Lower leg skin (tissue), 4 donors: Measurements from ENCODE around the gene SLC43A1. TPM values are rescaled to one million over a fixed set of nuclear protein-coding genes. Genes with fewer than 3 reads are reported as not detected.

Experiments used
- DNase-seq, 2 donors: peaks; one replicate each; pipeline ENCODE4 v3.0.0-alpha.2; 2019; ENCODE audit warnings: low spot score in 2 of 2
- H3K4me3 ChIP-seq: fragments of 200-600 bp; sonication (generic); 2 replicates; pipeline ENCODE4 v1.5.1; 2017; ENCODE audit warnings: mild to moderate bottlenecking, low read depth; ENCODE audit not compliant: poor library complexity, severe bottlenecking
- POLR2A ChIP-seq, 2 donors: fragments of 450-650 bp; IDR thresholded peaks; one replicate each; pipeline ENCODE4 v1.6.1; 2016 to 2017; ENCODE audit warnings: antibody characterized with exemption in 2 of 2, mild to moderate bottlenecking in 1 of 2, moderate library complexity in 1 of 2
- WGBS, 2 donors: methylation state at CpG; one replicate each; pipeline ENCODE4 v1.1.5; 2018; 5-methylcytosine and 5-hydroxymethylcytosine counted together
- intact Hi-C: fragments of 100-400 bp; cut with DNase I; formaldehyde crosslinking; loops from one replicate; pipeline ENCODE4 v1.15.0; 2023; ENCODE audit warnings: low total_unique reads
- total RNA-seq, 4 donors: library from RNA; depleted of rRNA; stranded (reverse); fragments of >200 nt; gene quantifications; one replicate each; pipeline ENCODE4 v1.1.0, GENCODE V29; 2016
- TF ChIP-seq, protein P1 (sequence below), 3 donors: fragments of 450-650 bp; IDR thresholded peaks; one replicate each; pipeline ENCODE4 v1.5.1; 2016; ENCODE audit warnings: antibody characterized with exemption in 3 of 3, mild to moderate bottlenecking in 3 of 3, moderate library complexity in 2 of 3

Gene SLC43A1
- total RNA-seq, 4 donors from 2014 or later, result 15.9 to 20.2 (median 18.3) TPM

DNA sequence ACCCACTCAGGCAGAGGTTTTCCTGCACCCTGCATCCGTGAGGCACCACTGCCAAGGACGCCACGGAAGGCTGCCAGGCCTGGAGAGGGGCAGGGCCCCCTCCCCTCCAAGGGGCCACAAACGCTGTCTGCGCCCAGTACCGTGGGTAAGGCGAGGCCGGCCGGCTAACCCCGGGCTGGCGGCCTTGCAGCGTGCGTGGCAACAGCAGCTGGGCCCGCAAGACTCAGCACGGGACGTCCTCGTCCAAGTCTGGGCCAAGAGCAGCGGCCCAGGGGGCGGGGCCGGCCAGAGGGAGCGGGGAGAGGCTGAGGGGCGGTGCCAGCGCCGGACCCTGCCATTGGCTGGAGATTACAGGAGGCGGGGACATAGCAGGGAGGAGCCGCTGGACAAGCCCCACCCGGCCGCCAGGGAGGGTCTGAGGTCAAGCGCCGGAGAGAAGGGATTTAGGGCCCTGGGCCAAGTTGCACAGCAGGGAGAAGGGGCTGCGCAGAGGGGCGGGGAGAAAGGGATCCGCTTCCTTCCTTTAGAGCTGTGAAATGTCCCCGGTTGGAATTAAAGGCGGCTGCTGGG lies 16.0 kb downstream of the SLC43A1 start:
- 5 to 11% methylated on average over 34 of the region's 35 CpGs for WGBS, 2 donors
- peak; percentile 94 to 99 for DNase-seq
- no peak overlapping the region for H3K4me3 ChIP-seq
- TF ChIP-seq, protein P1, sequence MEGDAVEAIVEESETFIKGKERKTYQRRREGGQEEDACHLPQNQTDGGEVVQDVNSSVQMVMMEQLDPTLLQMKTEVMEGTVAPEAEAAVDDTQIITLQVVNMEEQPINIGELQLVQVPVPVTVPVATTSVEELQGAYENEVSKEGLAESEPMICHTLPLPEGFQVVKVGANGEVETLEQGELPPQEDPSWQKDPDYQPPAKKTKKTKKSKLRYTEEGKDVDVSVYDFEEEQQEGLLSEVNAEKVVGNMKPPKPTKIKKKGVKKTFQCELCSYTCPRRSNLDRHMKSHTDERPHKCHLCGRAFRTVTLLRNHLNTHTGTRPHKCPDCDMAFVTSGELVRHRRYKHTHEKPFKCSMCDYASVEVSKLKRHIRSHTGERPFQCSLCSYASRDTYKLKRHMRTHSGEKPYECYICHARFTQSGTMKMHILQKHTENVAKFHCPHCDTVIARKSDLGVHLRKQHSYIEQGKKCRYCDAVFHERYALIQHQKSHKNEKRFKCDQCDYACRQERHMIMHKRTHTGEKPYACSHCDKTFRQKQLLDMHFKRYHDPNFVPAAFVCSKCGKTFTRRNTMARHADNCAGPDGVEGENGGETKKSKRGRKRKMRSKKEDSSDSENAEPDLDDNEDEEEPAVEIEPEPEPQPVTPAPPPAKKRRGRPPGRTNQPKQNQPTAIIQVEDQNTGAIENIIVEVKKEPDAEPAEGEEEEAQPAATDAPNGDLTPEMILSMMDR (IDR thresholded peaks at IDR 0.05), result no peak
- TF ChIP-seq POLR2A (IDR thresholded peaks at IDR 0.05), result no peak
- intact Hi-C loops, result no loop called here

DNA sequence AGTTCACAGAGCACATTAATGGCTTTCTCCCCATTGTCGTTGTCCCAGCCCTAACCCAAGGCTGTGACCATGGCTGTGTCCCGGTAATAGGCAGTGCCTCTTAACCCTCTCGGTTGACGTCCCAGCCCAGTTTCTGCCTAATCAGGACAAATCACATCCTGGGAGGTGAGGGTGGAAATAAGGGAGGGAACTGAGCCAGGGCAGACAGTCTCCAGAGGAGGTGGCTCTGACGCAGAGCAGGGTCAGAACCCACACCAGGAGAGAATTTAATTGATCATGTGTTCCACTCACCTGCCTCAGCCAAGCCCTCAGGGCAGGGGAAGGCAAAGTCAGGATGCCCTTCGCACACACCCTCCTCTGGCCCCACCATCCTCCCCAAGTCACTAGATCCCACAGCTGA lies 17.0 kb downstream of the SLC43A1 start:
- DNase-seq, result no peak
- intact Hi-C loops, result no loop called here
- 65% methylated on average over 6 of the region's 6 CpGs for WGBS, 2 donors
- TF ChIP-seq POLR2A (IDR thresholded peaks at IDR 0.05), result no peak
- TF ChIP-seq, protein P1 (IDR thresholded peaks at IDR 0.05), result no peak
- no peak overlapping the region for H3K4me3 ChIP-seq

DNA sequence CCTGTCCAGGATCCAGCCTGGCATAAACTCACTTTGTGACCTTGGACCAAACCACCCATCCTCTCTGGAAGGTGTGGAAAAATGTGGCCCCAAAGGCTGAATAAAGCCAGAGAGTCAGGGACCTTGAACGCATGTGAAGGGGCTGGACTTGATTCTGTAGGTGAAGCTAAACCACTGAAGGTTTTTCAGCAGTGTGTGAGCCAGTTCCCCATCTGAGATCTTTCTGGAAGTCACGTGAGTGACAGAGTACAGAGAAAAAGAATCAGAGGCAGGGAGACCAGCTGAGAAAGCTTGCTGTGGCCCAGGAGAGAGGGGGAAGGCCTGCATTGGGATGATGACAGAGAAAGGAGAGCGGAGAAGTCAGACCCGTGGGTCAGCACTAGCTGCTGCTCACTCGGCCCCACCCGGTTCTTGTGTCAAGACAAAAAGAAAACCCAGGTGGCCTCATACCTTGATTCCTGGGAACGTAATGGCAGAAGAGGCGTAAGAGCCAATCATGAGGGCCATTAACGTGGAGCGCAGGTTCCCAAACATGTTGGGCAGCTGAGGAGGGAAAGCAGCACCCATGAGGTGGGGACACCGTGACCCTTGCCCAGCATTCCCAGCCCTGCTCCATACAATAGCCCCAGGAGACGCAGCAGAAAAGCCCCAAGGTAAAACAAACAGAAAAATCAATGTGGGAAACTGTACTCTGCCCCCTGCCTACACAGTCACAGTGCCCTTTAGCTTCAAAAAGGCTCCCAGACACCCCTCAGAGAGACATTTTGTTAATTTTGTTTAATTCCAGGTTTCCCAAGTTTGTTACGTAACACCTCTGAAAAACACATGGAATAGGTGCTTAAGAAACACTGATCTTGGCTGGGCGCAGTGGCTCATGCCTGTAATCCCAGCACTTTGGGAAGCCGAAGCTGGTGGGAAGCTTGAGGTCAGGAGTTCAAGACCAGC lies 17.9 kb downstream of the SLC43A1 start:
- no peak for DNase-seq
- intact Hi-C loops, result no loop called here
- TF ChIP-seq, protein P1 (IDR thresholded peaks at IDR 0.05), result no peak
- no peak for TF ChIP-seq POLR2A (IDR thresholded peaks at IDR 0.05)
- no peak overlapping the region for H3K4me3 ChIP-seq
- 93 to 95% methylated on average over 15 of the region's 15 CpGs for WGBS, 2 donors

GRCh38 chr11:57496109-57496820 lies 19.2 kb downstream of the SLC43A1 start:
- DNase-seq, result no peak
- H3K4me3 ChIP-seq, result no peak overlapping the region
- intact Hi-C loops, result no loop called here
- WGBS, 2 donors, result 80 to 88% methylated on average over 9 of the region's 9 CpGs
- no peak for TF ChIP-seq POLR2A (IDR thresholded peaks at IDR 0.05)

DNA sequence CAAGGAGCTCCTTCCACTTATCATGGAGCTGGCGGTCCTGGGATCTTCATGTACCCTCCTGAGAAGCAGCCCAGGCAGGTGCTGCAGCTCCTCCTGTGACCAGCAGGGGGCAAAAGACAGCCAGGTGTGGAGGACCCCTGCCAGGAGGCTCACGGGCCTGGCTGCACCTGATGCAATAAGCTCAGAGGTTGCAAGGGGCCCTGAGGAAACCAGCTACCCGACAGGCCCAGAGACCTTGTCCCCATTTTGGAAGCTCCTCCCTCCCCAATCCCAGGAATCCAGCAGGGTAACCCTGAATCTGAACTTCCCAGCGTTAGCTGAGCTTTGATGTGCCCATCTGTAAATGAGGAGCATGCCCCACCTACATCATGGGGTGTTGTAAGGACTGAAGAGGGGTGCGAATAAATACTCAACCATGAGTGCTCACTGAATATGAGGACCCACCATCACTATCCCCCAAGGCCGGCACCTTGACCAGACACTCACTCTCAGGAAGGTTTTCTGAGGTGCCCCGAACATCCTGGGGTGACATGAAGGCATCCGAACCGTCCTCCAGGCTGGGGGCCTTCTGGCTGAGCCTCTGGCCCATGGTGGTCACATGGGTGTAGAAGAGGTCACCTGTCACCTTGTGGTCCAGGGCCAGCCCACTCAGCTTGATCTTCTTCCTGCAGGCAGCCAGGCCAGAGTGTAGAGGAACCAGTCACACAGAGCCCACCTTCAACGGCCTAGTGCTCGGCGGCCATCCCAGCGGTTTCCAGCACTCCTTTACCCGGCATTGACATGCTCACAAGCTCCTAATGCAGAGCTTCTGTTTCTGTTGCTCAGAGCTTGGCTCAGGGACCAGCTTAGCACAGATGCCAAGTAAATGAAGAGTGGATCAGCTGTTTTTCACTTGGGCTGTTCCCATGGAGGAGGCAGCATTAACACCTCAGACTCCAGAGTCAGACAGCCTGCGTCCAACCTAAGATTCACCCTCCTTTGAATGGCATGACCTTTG lies 21.7 kb downstream of the SLC43A1 start:
- H3K4me3 ChIP-seq, result no peak overlapping the region
- peak in 1 of 2 donors; percentile 92 for DNase-seq
- 63 to 66% methylated on average over 12 to 15 of the region's 15 CpGs for WGBS, 2 donors
- TF ChIP-seq, protein P1 (IDR thresholded peaks at IDR 0.05), result no peak
- TF ChIP-seq POLR2A (IDR thresholded peaks at IDR 0.05), result no peak
- intact Hi-C loops, result no loop called here
